Gastrocnemius medialis (tissue), 4 donors: ENCODE measurements around the gene CYP2A6. TPM values are rescaled to one million over a fixed set of nuclear protein-coding genes. Genes with fewer than 3 reads are reported as not detected.
"Not testable (repeated sequence)": the region's sequence is repeated elsewhere in the genome, so short reads cannot be mapped to it uniquely, and the experiment has no call there.

Experiments
- ATAC-seq, 2 donors: fragments of 150-250 bp; one replicate each; pipeline ENCODE4 v1.9.1; 2016
- DNase-seq, 2 donors: peaks; one replicate each; pipeline ENCODE4 v3.0.0-alpha.2; 2019
- H3K27ac ChIP-seq, 4 donors: fragments of 200-600 bp; sonication (generic); 1 replicate in 1 of 4; 2 replicates in 3 of 4; pipeline ENCODE4 v1.5.1; 2016 to 2018; ENCODE audit warnings: mild to moderate bottlenecking in 2 of 4, moderate library complexity in 1 of 4
- H3K27me3 ChIP-seq, 3 donors: fragments of 200-600 bp; sonication (generic) in 2 of 3; 1 replicate in 1 of 3; 2 replicates in 2 of 3; pipeline versions ENCODE4 v1.5.1 to v1.6.0; 2016 to 2019; ENCODE audit warnings: mild to moderate bottlenecking in 1 of 3, moderate library complexity in 1 of 3
- H3K36me3 ChIP-seq, 2 donors: fragments of 200-600 bp; sonication (generic) in 1 of 2; one replicate each; pipeline ENCODE4 v1.5.1; 2017 to 2018
- H3K4me1 ChIP-seq, 2 donors: fragments of 200-600 bp; sonication (generic) in 1 of 2; one replicate each; pipeline ENCODE4 v1.5.1; 2016 to 2017; ENCODE audit warnings: mild to moderate bottlenecking in 2 of 2
- H3K4me3 ChIP-seq, 4 donors: fragments of 200-600 bp; sonication (generic) in 3 of 4; 1 replicate in 1 of 4; 2 replicates in 3 of 4; pipeline ENCODE4 v1.5.1; 2016 to 2019; ENCODE audit warnings: mild to moderate bottlenecking in 2 of 4
- H3K9me3 ChIP-seq, 3 donors: fragments of 200-600 bp; sonication (generic) in 2 of 3; 1 replicate in 1 of 3; 2 replicates in 2 of 3; pipeline ENCODE4 v1.5.1; 2016 to 2019
- CTCF ChIP-seq, 5 experiments: fragments of 450-650 bp in 3 of 5; fragments of 200-600 bp in 2 of 5; sonication (generic) in 2 of 5; IDR thresholded peaks in 4 of 5; conservative IDR thresholded peaks in 1 of 5; 1 replicate in 4 of 5; 2 replicates in 1 of 5; pipeline ENCODE4 v1.5.1; 2016 to 2019; ENCODE audit warnings: antibody characterized with exemption in 5 of 5, mild to moderate bottlenecking in 3 of 5, moderate library complexity in 3 of 5
- POLR2A ChIP-seq, 2 donors: fragments of 450-650 bp; IDR thresholded peaks; one replicate each; pipeline ENCODE4 v1.6.1; 2017; ENCODE audit warnings: antibody characterized with exemption in 2 of 2, mild to moderate bottlenecking in 2 of 2, moderate library complexity in 2 of 2
- in situ Hi-C, 4 donors: fragments of 200-750 bp; cut with MboI; loops; one replicate each; pipeline versions ENCODE4 v1.15.0 to v1.8.0; 2017; ENCODE audit warnings: low sequenced_read_pairs in 4 of 4
- intact Hi-C: fragments of 100-400 bp; cut with DNase I; formaldehyde crosslinking; loops from one replicate; pipeline ENCODE4 v1.15.1; 2023; ENCODE audit warnings: low total_unique reads
- total RNA-seq, 4 donors: library from RNA; depleted of rRNA; stranded (reverse); fragments of >200 nt; gene quantifications; one replicate each; pipeline versions ENCODE4 v1.1.0 to v1.2.3, GENCODE V29; 2016

Gene CYP2A6
- total RNA-seq: under 1 TPM in 2 of 4 donors, not detected in 2; 0.16 to 0.20 TPM

GRCh38 chr19:40850277-40850676 lies at the start of gene CYP2A6:
TSS of gene CYP2A6 (minus strand) at chr19:40850447. CDS start at chr19:40850426, 21 bp downstream.
- H3K9me3 ChIP-seq, H3K36me3 ChIP-seq, H3K4me1 ChIP-seq, H3K4me3 ChIP-seq, ATAC-seq, DNase-seq, intact Hi-C loops, H3K27ac ChIP-seq, in situ Hi-C loops: not testable (repeated sequence)
- H3K27me3 ChIP-seq: peaks cover 11 to 18% (median 13%) of the 10 kb centered on the region in 3 donors

GRCh38 chr19:40899964-40900363 lies 49.7 kb upstream of the CYP2A6 start:
- ATAC-seq, DNase-seq, intact Hi-C loops, H3K27me3 ChIP-seq, H3K36me3 ChIP-seq, in situ Hi-C loops, H3K27ac ChIP-seq, H3K4me1 ChIP-seq, H3K9me3 ChIP-seq, H3K4me3 ChIP-seq: not testable (repeated sequence)

GRCh38 chr19:40896843-40897789 lies 46.9 kb upstream of the CYP2A6 start:
- H3K4me3 ChIP-seq, H3K27me3 ChIP-seq, intact Hi-C loops, H3K9me3 ChIP-seq, in situ Hi-C loops, H3K4me1 ChIP-seq, DNase-seq, ATAC-seq, H3K27ac ChIP-seq, H3K36me3 ChIP-seq: not testable (repeated sequence)

- Histone ChIP-seq H3K27me3 (no peaks in the 10 kb centered on the region), H3K4me3 (no peak overlapping the region), H3K27ac (no peak overlapping the region), H3K9me3 (no peaks in the 10 kb centered on the region), H3K4me1 (no peaks in the 10 kb centered on the region), H3K36me3 (no peaks in the 10 kb centered on the region)
- in situ Hi-C loops: no loop called here
- ATAC-seq (no peak), DNase-seq (no peak)
- TF ChIP-seq POLR2A (IDR thresholded peaks at IDR 0.05): no peak
- no peak for TF ChIP-seq CTCF (IDR thresholded peaks at IDR 0.05 in 4 of 5, conservative IDR thresholded peaks at IDR 0.05 in 1 of 5)
- intact Hi-C loops: no loop called here
These were observed 46.2 kb upstream of the CYP2A6 start for GRCh38 chr19:40896418-40896796.

GRCh38 chr19:40893112-40893511 lies 42.9 kb upstream of the CYP2A6 start:
- Histone ChIP-seq H3K9me3 (no peaks in the 10 kb centered on the region), H3K4me1 (no peaks in the 10 kb centered on the region), H3K27ac (no peak overlapping the region), H3K36me3 (no peaks in the 10 kb centered on the region), H3K27me3 (no peaks in the 10 kb centered on the region), H3K4me3 (no peak overlapping the region)
- in situ Hi-C loops: no loop called here
- intact Hi-C loops: no loop called here
- DNase-seq: no peak
- ATAC-seq: no peak
- TF ChIP-seq CTCF (IDR thresholded peaks at IDR 0.05 in 4 of 5, conservative IDR thresholded peaks at IDR 0.05 in 1 of 5): no peak
- TF ChIP-seq POLR2A (IDR thresholded peaks at IDR 0.05): no peak

GRCh38 chr19:40889366-40889765 lies 39.1 kb upstream of the CYP2A6 start:
- Histone ChIP-seq H3K4me3 (no peak overlapping the region), H3K4me1 (no peaks in the 10 kb centered on the region), H3K27ac (no peak overlapping the region), H3K9me3 (no peaks in the 10 kb centered on the region), H3K27me3 (no peaks in the 10 kb centered on the region), H3K36me3 (no peaks in the 10 kb centered on the region)
- in situ Hi-C loops (no loop called here), intact Hi-C loops (no loop called here)
- ATAC-seq (no peak), DNase-seq (no peak)
- TF ChIP-seq CTCF (IDR thresholded peaks at IDR 0.05 in 4 of 5, conservative IDR thresholded peaks at IDR 0.05 in 1 of 5) (no peak), POLR2A (IDR thresholded peaks at IDR 0.05) (no peak)
